GM12878 (cell line): Measurements from ENCODE around the gene CES3.

ENCODE experiments used
- CTCF ChIP-seq, 3 experiments: IDR thresholded peaks in 2 of 3; conservative IDR thresholded peaks in 1 of 3; 2 replicates each; pipeline ENCODE4 v1.5.1; 2011; ENCODE audit warnings: low read depth in 3 of 3, low read length in 3 of 3, mild to moderate bottlenecking in 3 of 3, control low read depth in 2 of 3, moderate library complexity in 2 of 3, inconsistent platforms in 1 of 3, mixed read lengths in 1 of 3; ENCODE audit not compliant: control insufficient read depth in 2 of 3, insufficient read depth in 1 of 3; ENCODE audit errors: extremely low read depth in 1 of 3
- EZH2 ChIP-seq: IDR thresholded peaks from 2 replicates; pipeline ENCODE4 v1.6.1; 2012; ENCODE audit warnings: low read depth, mild to moderate bottlenecking, control low read depth, inconsistent platforms, low read length, borderline replicate concordance; ENCODE audit not compliant: control insufficient read depth
- KDM1A ChIP-seq: fragments of 200-600 bp; sonication (generic); IDR thresholded peaks from 2 replicates; pipeline ENCODE4 v1.6.1; 2016; ENCODE audit warnings: borderline replicate concordance
- SP1 ChIP-seq: IDR thresholded peaks from one replicate; pipeline ENCODE4 v1.6.1; 2011; ENCODE audit warnings: low read depth, low read length
- ZBED1 ChIP-seq: IDR thresholded peaks from 2 replicates; pipeline ENCODE4 v1.6.1; 2016; ENCODE audit warnings: borderline replicate concordance
- ZBTB4 ChIP-seq: fragments of 450-650 bp; formaldehyde crosslinking; IDR thresholded peaks from 2 replicates; pipeline ENCODE4 v1.4.0; 2022; ENCODE audit warnings: mild to moderate bottlenecking, moderate library complexity

- no peak for TF ChIP-seq ZBTB4 (CRISPR knock-in tag)
- TF ChIP-seq ZBED1: no peak
- no peak for TF ChIP-seq SP1
- TF ChIP-seq KDM1A: no peak
- TF ChIP-seq EZH2: no peak
- no peak for TF ChIP-seq CTCF (IDR thresholded peaks at IDR 0.05 in 2 of 3, conservative IDR thresholded peaks at IDR 0.05 in 1 of 3; ENCODE audit: control insufficient read depth in 2 of 3, extremely low read depth in 1 of 3, insufficient read depth in 1 of 3, low read depth in 3 of 3, low read length in 3 of 3)
Measured at GRCh38 chr16:66950971-66951790, 9.9 kb upstream of the CES3 start.
